ENCODE results near the gene TFR2. TPM values are rescaled to one million over a fixed set of nuclear protein-coding genes. Genes with fewer than 3 reads are reported as not detected.

The TFR2 gene
- total RNA-seq, 1 donor from 2014 or later, result 0.34 TPM

GRCh38 chr7:100604028-100604975 is 37.0 kb downstream of the TFR2 start:
- no peak overlapping the region for H3K27ac ChIP-seq
- H3K9ac ChIP-seq, result no peak overlapping the region
- peak; percentile 90 for DNase-seq (ENCODE audit: low spot score)

GRCh38 chr7:100603726-100604027 is 37.7 kb downstream of the TFR2 start:
- Histone ChIP-seq H3K9me3 (ENCODE audit: low read depth) (no peaks in the 10 kb centered on the region), H3K79me2 (ENCODE audit: low read depth) (no peaks in the 10 kb centered on the region), H3K4me1 (peaks cover 32% of the 10 kb centered on the region), H4K20me1 (ENCODE audit: low read depth) (peaks cover 5% of the 10 kb centered on the region), H3K27ac (no peak overlapping the region), H3K9ac (no peak overlapping the region), H3F3A (ENCODE audit: low read depth) (peaks cover 34% of the 10 kb centered on the region), H3K4me2 (peak overlapping the region; percentile 90), H3K27me3 (peaks cover 30% of the 10 kb centered on the region), H3K4me3 (peak overlapping the region; percentile 63), H3K36me3 (no peaks in the 10 kb centered on the region), H2AFZ (replicated peaks) (peak overlapping the region; percentile 15)
- peaks cover 13% of the 10 kb centered on the region for H3K27me3 Mint-ChIP-seq (ENCODE audit: insufficient read depth, low read depth)
- TF ChIP-seq EZH2phosphoT487 (IDR thresholded peaks at IDR 0.05) (no peak), EZH2 (IDR thresholded peaks at IDR 0.05) (no peak), CTCF (IDR thresholded peaks at IDR 0.05) (no peak)
- H3K4me1 Mint-ChIP-seq, result peaks cover 38% of the 10 kb centered on the region
- H3K36me3 Mint-ChIP-seq, result no peaks in the 10 kb centered on the region
- H3K9me3 Mint-ChIP-seq, result no peaks in the 10 kb centered on the region
- peak overlapping the region; percentile 85 for H3K4me3 Mint-ChIP-seq
- peak overlapping the region; percentile 25 for H3K27ac Mint-ChIP-seq
- peak; percentile 75 for DNase-seq (ENCODE audit: low spot score)

More at GRCh38 chr7:100604028-100604975, 37.0 kb downstream of the TFR2 start:
- Histone ChIP-seq H3K79me2 (ENCODE audit: low read depth) (no peaks in the 10 kb centered on the region), H3K4me1 (peaks cover 32% of the 10 kb centered on the region), H3F3A (ENCODE audit: low read depth) (peaks cover 34% of the 10 kb centered on the region), H2AFZ (replicated peaks) (peak overlapping the region; percentile 83), H3K4me3 (peak overlapping the region; percentile 63), H3K27me3 (peaks cover 30% of the 10 kb centered on the region), H3K4me2 (peak overlapping the region; percentile 90), H3K9me3 (ENCODE audit: low read depth) (no peaks in the 10 kb centered on the region), H3K36me3 (no peaks in the 10 kb centered on the region), H4K20me1 (ENCODE audit: low read depth) (peaks cover 5% of the 10 kb centered on the region)
- peaks cover 38% of the 10 kb centered on the region for H3K4me1 Mint-ChIP-seq
- TF ChIP-seq EZH2 (IDR thresholded peaks at IDR 0.05) (no peak), CTCF (IDR thresholded peaks at IDR 0.05) (peak; percentile 62), EZH2phosphoT487 (IDR thresholded peaks at IDR 0.05) (no peak)
- H3K9me3 Mint-ChIP-seq, result no peaks in the 10 kb centered on the region
- peak overlapping the region; percentile 85 for H3K4me3 Mint-ChIP-seq
- H3K27ac Mint-ChIP-seq, result no peak overlapping the region
- no peaks in the 10 kb centered on the region for H3K36me3 Mint-ChIP-seq
- H3K27me3 Mint-ChIP-seq (ENCODE audit: insufficient read depth, low read depth), result peaks cover 13% of the 10 kb centered on the region

GRCh38 chr7:100602889-100603725 is 38.2 kb downstream of the TFR2 start:
- Histone ChIP-seq H4K20me1 (ENCODE audit: low read depth) (peaks cover 5% of the 10 kb centered on the region), H2AFZ (replicated peaks) (no peak overlapping the region), H3K4me2 (peak overlapping the region; percentile 90), H3K9ac (no peak overlapping the region), H3K27ac (no peak overlapping the region), H3F3A (ENCODE audit: low read depth) (peaks cover 34% of the 10 kb centered on the region), H3K4me1 (peaks cover 32% of the 10 kb centered on the region), H3K9me3 (ENCODE audit: low read depth) (no peaks in the 10 kb centered on the region), H3K4me3 (peak overlapping the region; percentile 63), H3K79me2 (ENCODE audit: low read depth) (no peaks in the 10 kb centered on the region), H3K36me3 (no peaks in the 10 kb centered on the region), H3K27me3 (peaks cover 30% of the 10 kb centered on the region)
- Mint-ChIP-seq H3K27ac (no peak overlapping the region), H3K4me1 (peaks cover 41% of the 10 kb centered on the region), H3K4me3 (peak overlapping the region; percentile 85), H3K36me3 (no peaks in the 10 kb centered on the region), H3K9me3 (no peaks in the 10 kb centered on the region), H3K27me3 (ENCODE audit: insufficient read depth, low read depth) (peaks cover 10% of the 10 kb centered on the region)
- peak; percentile 83 for DNase-seq (ENCODE audit: low spot score)
- TF ChIP-seq EZH2 (IDR thresholded peaks at IDR 0.05) (no peak), EZH2phosphoT487 (IDR thresholded peaks at IDR 0.05) (no peak), CTCF (IDR thresholded peaks at IDR 0.05) (no peak)

Measured in neural progenitor cell (in vitro differentiated cells).